K562 (cell line): ENCODE results near the gene PMVK. TPM values are rescaled to one million over a fixed set of nuclear protein-coding genes. Genes with fewer than 3 reads are reported as not detected.

Experiments used
- CBX2 ChIP-seq: fragments of 200-600 bp; sonication (generic); IDR thresholded peaks from one replicate; pipeline ENCODE4 v1.6.1; 2012; ENCODE audit warnings: mild to moderate bottlenecking, low read length, inconsistent platforms; ENCODE audit not compliant: insufficient read depth, poor library complexity, severe bottlenecking
- COPS2 ChIP-seq: fragments of 450-650 bp; conservative IDR thresholded peaks from 2 replicates; pipeline ENCODE4 v1.6.1; 2016; ENCODE audit warnings: mild to moderate bottlenecking, moderate library complexity
- EHMT2 ChIP-seq: fragments of 450-650 bp; IDR thresholded peaks from 2 replicates; pipeline ENCODE4 v1.6.1; 2018; ENCODE audit warnings: antibody characterized with exemption
- KLF16 ChIP-seq: IDR thresholded peaks from 2 replicates; pipeline ENCODE4 v1.6.1; 2016; ENCODE audit warnings: antibody characterized with exemption
- MCM5 ChIP-seq: fragments of 450-650 bp; IDR thresholded peaks from 2 replicates; pipeline ENCODE4 v1.6.1; 2016; ENCODE audit warnings: low read depth
- MEIS2 ChIP-seq: fragments of 450-650 bp; IDR thresholded peaks from 2 replicates; pipeline ENCODE4 v1.6.1; 2014; ENCODE audit warnings: mild to moderate bottlenecking; ENCODE audit not compliant: partially characterized antibody
- NFATC3 ChIP-seq: fragments of 450-650 bp; IDR thresholded peaks from 2 replicates; pipeline ENCODE4 v1.6.1; 2017; ENCODE audit warnings: mild to moderate bottlenecking
- RFX1 ChIP-seq: fragments of 450-650 bp; IDR thresholded peaks from 2 replicates; pipeline ENCODE4 v1.6.1; 2016; ENCODE audit warnings: mild to moderate bottlenecking, moderate library complexity
- SIRT6 ChIP-seq: IDR thresholded peaks from one replicate; pipeline ENCODE4 v1.6.1; 2012; ENCODE audit warnings: low read depth, mild to moderate bottlenecking, control low read depth, inconsistent platforms, low read length, moderate library complexity
- SMC3 ChIP-seq: conservative IDR thresholded peaks from 2 replicates; pipeline ENCODE4 v1.6.1; 2011; ENCODE audit warnings: low read depth, low read length, improper control_type of control experiment; ENCODE audit not compliant: insufficient read depth
- TAL1 ChIP-seq: fragments of 450-650 bp; IDR thresholded peaks from 2 replicates; pipeline ENCODE4 v1.6.1; 2016; ENCODE audit warnings: mild to moderate bottlenecking
- polyA plus RNA-seq, 8 experiments: library from polyadenylated mRNA; depleted of rRNA in 4 of 8; stranded (reverse) in 5 of 8; unstranded in 3 of 8; fragments of >200 nt; fragmentation: Nextera tagmentation in 2 of 8; fragmentation: Illumina TruSeq in 1 of 8; extraction: Ambion mirVana in 2 of 8; extraction: Trizol in 1 of 8; gene quantifications; 2 replicates each; pipeline versions ENCODE4 v1.2.1 to v1.2.3, GENCODE V29; 2011 to 2014; ENCODE audit warnings: inconsistent platforms in 1 of 8, missing spikeins in 1 of 8
- total RNA-seq, 7 experiments: library from RNA; depleted of rRNA in 6 of 7; stranded (reverse); fragments of >200 nt in 6 of 7; fragmentation: Illumina TruSeq in 2 of 7; extraction: Trizol in 2 of 7; gene quantifications; 2 replicates each; pipeline versions ENCODE4 v1.2.1 to v1.2.3, GENCODE V29; 2011 to 2021; ENCODE audit warnings: low replicate concordance in 1 of 7
- TF ChIP-seq, protein P1 (sequence below): fragments of 250-450 bp; sonication (Bioruptor Pico); IDR thresholded peaks from 2 replicates; pipeline ENCODE4 v1.4.0; 2020; ENCODE audit warnings: mild to moderate bottlenecking, moderate library complexity
- TF ChIP-seq, protein P2 (sequence below): sonication (generic); formaldehyde crosslinking; IDR thresholded peaks from 2 replicates; pipeline ENCODE4 v1.8.1; 2022; ENCODE audit warnings: missing genetic modification reagents
- TF ChIP-seq, protein P3 (sequence below): conservative IDR thresholded peaks from 2 replicates; pipeline ENCODE4 v1.6.1; 2011; ENCODE audit warnings: low read depth, mild to moderate bottlenecking, low read length; ENCODE audit not compliant: control insufficient read depth
- TF ChIP-seq, protein P4 (sequence below), 2 experiments: fragments of 150-350 bp in 1 of 2; IDR thresholded peaks; 2 replicates each; pipeline ENCODE4 v1.6.1; 2012 to 2016; ENCODE audit warnings: low read depth in 2 of 2, low read length in 2 of 2, mild to moderate bottlenecking in 1 of 2, moderate library complexity in 1 of 2

The PMVK gene
- total and polyA plus RNA-seq, 9 of the 15 experiments (the other 6 are each of a cell fraction or from before 2014, with no cell fraction given), result 1.1 to 15.3 (median 6.3) TPM

DNA sequence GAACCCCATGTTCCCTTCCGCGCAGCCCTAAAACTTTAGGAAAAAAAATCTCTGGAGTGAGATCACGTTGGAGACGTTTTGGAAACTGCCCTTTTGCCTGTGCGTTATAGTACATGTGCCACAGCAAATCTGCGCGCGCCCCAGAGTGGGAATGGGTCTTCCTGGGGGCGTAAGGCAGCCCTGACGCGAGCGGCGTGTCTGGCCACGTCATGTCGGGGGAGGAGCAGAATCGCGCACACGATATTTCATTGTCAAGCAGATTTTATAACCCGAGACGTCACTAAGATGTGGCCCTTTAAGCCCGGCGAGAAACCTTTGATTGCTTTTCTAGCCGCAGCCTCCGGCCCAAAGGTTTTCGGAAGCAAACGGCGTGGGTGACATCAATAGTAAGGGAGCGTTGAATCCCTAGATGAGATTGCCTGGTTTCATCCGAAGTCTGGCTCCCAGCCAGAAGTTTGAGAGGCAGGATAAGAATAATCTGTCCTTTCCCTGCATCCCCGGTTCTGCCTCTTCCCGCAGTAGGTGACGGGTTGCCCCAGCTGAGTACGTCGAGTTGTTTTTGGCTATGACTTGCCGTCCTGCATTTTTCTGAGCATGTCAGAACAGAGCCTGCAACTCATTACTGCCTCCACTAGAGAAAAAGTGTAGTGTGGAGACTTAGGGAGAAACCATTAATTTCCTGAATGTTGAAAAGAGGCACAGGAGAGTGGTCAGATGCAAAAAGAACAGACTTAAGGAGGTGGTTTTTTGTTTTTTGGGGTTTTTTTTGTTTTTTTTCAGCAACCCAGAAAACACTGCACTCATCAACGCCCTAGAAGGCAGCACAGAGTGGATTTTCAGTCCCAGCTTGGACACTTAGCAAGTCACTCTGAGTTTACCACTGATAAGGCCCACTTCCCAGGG lies 817 bp upstream of the PMVK start (continued):
- TF ChIP-seq, protein P1, sequence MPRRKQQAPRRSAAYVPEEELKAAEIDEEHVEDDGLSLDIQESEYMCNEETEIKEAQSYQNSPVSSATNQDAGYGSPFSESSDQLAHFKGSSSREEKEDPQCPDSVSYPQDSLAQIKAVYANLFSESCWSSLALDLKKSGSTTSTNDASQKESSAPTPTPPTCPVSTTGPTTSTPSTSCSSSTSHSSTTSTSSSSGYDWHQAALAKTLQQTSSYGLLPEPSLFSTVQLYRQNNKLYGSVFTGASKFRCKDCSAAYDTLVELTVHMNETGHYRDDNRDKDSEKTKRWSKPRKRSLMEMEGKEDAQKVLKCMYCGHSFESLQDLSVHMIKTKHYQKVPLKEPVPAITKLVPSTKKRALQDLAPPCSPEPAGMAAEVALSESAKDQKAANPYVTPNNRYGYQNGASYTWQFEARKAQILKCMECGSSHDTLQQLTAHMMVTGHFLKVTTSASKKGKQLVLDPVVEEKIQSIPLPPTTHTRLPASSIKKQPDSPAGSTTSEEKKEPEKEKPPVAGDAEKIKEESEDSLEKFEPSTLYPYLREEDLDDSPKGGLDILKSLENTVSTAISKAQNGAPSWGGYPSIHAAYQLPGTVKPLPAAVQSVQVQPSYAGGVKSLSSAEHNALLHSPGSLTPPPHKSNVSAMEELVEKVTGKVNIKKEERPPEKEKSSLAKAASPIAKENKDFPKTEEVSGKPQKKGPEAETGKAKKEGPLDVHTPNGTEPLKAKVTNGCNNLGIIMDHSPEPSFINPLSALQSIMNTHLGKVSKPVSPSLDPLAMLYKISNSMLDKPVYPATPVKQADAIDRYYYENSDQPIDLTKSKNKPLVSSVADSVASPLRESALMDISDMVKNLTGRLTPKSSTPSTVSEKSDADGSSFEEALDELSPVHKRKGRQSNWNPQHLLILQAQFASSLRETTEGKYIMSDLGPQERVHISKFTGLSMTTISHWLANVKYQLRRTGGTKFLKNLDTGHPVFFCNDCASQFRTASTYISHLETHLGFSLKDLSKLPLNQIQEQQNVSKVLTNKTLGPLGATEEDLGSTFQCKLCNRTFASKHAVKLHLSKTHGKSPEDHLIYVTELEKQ, result no peak
- TF ChIP-seq, protein P2, sequence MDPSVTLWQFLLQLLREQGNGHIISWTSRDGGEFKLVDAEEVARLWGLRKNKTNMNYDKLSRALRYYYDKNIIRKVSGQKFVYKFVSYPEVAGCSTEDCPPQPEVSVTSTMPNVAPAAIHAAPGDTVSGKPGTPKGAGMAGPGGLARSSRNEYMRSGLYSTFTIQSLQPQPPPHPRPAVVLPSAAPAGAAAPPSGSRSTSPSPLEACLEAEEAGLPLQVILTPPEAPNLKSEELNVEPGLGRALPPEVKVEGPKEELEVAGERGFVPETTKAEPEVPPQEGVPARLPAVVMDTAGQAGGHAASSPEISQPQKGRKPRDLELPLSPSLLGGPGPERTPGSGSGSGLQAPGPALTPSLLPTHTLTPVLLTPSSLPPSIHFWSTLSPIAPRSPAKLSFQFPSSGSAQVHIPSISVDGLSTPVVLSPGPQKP (CRISPR knock-in tag), result no peak
- TF ChIP-seq SIRT6 (no peak), NFATC3 (no peak), MCM5 (no peak), RFX1 (no peak), TAL1 (peak; percentile 29; the same call in 1 of the 2 replicates), MEIS2 (peak; percentile 86), SMC3 (no peak), EHMT2 (no peak), COPS2 (no peak), KLF16 (no peak), CBX2 (no peak)
- TF ChIP-seq, protein P3, sequence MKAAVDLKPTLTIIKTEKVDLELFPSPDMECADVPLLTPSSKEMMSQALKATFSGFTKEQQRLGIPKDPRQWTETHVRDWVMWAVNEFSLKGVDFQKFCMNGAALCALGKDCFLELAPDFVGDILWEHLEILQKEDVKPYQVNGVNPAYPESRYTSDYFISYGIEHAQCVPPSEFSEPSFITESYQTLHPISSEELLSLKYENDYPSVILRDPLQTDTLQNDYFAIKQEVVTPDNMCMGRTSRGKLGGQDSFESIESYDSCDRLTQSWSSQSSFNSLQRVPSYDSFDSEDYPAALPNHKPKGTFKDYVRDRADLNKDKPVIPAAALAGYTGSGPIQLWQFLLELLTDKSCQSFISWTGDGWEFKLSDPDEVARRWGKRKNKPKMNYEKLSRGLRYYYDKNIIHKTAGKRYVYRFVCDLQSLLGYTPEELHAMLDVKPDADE, result no peak
- TF ChIP-seq, protein P4, sequence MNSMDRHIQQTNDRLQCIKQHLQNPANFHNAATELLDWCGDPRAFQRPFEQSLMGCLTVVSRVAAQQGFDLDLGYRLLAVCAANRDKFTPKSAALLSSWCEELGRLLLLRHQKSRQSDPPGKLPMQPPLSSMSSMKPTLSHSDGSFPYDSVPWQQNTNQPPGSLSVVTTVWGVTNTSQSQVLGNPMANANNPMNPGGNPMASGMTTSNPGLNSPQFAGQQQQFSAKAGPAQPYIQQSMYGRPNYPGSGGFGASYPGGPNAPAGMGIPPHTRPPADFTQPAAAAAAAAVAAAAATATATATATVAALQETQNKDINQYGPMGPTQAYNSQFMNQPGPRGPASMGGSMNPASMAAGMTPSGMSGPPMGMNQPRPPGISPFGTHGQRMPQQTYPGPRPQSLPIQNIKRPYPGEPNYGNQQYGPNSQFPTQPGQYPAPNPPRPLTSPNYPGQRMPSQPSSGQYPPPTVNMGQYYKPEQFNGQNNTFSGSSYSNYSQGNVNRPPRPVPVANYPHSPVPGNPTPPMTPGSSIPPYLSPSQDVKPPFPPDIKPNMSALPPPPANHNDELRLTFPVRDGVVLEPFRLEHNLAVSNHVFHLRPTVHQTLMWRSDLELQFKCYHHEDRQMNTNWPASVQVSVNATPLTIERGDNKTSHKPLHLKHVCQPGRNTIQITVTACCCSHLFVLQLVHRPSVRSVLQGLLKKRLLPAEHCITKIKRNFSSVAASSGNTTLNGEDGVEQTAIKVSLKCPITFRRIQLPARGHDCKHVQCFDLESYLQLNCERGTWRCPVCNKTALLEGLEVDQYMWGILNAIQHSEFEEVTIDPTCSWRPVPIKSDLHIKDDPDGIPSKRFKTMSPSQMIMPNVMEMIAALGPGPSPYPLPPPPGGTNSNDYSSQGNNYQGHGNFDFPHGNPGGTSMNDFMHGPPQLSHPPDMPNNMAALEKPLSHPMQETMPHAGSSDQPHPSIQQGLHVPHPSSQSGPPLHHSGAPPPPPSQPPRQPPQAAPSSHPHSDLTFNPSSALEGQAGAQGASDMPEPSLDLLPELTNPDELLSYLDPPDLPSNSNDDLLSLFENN (IDR thresholded peaks at IDR 0.05; ENCODE audit: low read depth in 2 of 2, low read length in 2 of 2), result no peak
